NCI-H2196 treated with DMSO at 0.1 percent for 48 hours (cell line): Measurements from ENCODE around the gene IPO11.
"Not testable (repeated sequence)": the region's sequence is repeated elsewhere in the genome, so short reads cannot be mapped to it uniquely, and the experiment has no call there.

ENCODE experiments used
- DNase-seq: peaks from one replicate; lab custom pipeline; 2025; ENCODE audit not compliant: unreplicated experiment; lab: John Stamatoyannopoulos, UW

The IPO11 gene

DNA sequence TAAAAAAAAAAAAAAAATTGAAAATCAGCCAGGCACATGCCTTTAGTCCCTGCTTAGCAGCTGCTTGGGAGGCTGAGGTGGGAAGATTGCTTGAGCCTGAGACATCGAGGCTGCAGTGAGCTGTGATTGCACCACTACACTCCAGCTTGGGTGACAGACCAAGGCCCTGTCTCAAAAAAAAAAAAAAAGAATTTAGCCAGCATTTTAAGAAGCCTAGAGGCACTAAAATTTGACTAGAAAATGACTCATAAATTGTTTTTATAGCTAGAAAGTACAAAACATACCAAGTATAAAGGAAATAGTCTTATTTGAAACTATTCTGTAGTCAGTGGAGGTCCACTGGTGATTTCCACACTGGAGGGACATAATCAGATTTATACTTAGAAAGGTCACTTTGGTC lies 183.5 kb downstream of the IPO11 start:
- no peak for DNase-seq

DNA sequence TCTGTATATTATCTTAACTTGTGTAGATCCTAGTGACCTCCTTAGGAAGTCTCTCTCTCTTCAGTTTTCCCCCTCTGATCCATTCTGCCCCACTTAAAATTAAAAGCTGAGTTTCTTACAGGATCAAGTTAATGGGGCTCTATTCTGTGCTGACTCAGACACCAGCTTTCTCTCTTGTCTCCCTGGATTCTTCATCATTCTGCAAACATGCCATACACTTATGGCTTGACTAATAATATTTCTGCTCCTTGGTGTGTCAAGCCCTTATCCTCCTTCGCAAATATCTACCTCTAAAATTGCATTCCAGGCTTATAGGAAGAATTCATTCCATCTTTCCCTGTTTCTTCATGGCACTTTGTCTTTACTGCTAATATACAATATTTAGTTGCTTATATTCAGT lies 184.1 kb downstream of the IPO11 start:
- no peak for DNase-seq

DNA sequence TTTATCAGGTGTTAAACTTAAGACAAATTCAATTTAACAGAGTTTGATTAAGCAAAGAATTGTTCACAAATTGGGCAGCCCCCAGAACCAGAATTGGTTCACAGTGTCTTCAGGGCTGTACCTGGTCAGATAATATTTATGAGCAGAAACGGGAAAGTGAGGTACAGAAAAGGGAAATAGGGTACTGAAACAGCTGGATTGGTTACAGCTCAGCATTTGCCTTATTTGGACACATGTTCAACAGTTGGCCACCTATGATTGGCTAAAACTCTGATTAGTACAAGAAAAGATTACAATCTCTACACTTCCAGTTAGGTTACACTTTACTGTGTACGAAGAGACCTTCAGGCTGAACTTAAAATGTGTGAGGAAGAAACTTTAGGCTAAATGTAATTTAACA lies 184.8 kb downstream of the IPO11 start:
- DNase-seq: no peak

DNA sequence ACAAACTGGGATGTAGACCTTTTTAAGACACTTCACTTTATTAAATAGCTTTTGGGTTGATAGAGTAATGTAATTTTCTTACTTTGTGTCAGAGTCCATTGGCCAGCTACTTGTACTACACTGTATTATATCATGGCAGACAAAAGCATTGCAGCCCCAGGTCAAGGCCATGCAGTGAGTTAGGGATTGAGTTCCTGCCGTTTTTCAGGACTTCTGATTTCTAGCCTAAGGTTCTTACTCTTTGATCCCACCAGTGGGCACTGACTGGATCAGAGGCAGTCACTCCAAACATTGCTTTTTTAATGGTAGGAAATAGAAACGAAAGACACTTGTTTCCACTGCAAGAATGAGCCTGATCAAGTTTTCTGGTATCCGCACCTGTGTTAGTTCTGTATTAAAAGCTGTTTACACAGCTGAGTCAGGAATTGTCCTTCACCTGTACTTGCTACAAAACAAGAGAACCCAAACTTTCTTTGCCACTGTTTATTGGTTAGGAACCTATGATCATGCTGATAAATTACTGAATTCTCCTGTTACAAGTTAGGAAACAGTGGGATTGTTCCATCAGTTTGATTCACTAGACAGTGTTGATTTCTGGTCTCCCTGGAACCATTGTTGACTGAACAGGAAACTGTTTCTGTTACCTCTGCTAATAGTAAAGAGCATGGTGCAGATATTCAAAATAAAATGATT lies 188.1 kb downstream of the IPO11 start:
- DNase-seq: no peak

DNA sequence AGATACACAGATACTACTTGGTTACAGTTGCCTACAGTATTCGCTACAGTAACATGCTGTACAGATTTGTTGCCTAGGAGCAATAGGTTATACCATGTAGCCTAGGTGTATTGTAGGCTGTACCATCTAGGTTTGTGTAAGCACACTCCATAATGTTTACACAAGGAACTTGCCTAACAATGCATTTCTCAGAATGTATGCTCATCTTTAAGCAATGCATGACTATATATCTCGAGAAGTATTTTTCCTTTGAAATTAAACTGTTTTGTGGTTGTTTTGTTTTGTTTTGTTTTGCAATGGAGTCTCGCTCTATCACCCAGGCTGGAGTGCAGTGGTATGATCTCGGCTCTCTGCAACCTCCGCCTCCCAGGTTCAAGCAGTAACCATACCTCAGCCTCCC lies 191.4 kb downstream of the IPO11 start:
- no peak for DNase-seq

DNA sequence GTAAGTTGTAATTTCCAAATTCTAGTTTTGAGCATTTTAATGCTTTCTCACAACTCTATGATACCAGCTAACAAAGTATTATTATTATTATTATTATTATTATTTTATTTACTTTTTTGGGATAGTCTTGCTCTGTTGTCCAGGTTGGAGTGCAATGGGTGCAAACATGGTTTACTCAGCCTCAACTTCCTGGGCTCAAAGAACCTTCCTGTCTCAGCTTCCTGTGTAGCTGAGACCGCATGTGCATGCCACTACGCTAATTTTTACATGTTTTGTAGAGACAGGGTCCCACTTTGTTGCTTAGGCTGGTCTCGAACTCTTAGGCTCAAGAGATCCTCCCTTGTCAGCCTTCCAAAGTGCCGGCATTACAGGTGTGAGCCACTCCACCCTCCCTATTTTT lies 193.1 kb downstream of the IPO11 start:
- DNase-seq: no peak

DNA sequence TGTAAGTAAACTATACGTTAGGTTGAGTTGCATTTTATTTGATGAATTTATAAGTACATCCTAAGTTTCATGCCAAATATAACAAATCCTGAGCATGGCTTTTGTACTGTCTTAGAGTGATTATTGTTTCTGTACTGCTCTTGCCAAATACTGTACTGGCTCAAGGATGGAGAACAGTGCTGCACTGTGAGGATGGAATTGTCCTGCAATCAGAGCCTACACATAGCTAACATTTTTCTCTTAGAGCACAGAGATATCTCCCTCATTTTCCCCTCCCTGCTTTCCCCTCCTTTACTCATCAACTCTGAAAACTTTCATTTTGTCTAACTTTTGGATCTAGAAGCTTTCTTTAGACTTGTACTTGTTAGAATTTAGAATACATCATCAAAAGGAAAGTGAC lies 194.3 kb downstream of the IPO11 start:
- no peak for DNase-seq

DNA sequence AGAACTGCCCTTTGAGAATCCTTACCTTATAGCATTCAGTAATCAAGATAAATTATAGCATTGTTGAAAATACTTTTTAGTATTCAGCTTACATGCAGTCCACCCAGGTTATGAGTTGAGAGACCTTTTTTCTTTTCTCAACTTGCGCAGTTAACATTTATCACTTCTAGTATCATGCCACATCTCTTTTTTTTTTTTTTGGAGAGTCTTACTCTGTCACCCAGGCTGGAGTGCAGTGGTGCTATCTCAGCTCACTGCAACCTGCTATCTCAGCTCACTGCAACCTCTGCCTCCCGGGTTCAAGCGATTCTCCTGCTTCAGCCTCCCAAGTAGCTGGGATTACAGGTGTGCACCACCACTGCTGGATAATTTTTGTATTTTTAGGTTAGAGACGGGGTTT lies 195.1 kb downstream of the IPO11 start:
- no peak for DNase-seq

DNA sequence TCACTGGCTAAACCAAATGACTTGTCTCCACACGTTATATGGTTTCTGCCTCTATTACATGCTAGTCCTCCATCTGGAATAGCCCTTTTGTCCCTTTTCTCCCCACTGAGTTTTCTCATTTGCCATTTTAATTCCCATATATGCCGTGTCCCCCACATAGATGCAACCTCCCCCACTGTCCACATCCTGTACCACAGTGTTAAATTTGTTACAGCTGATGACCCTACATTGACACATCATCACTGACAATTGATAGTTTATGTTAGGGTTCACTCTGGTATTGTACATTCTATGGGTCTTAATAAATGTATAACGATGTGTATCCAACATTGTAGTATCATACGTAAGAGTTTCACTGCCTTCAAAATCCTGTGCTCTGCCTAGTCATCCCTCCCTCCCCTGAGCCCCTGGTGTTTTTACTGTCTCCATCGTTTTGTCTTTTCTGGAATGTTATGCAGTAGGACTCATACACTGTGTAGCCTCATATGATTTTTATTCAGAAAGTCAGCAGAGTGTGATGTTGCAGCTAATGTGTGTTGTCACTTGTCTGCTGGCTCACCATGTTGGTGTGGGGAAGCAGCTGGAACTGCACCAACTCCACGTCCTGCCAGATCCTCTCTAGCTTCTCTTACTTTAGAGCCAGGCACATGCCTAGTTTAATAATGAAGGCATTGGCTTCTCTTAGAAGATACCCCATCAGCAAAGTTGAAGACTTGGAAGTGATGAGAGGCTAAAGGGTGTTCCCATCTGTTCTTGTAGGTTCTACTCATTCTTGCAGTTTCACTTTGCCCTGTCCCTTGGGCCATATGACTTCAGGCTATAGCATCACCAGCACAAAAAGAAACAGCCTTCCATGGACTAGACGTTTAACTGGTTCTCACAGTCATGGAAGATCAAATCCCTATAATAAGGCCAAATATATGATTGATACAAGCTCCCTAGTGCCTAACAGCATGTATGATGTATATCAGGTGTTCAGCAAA lies 196.3 kb downstream of the IPO11 start:
- no peak for DNase-seq

DNA sequence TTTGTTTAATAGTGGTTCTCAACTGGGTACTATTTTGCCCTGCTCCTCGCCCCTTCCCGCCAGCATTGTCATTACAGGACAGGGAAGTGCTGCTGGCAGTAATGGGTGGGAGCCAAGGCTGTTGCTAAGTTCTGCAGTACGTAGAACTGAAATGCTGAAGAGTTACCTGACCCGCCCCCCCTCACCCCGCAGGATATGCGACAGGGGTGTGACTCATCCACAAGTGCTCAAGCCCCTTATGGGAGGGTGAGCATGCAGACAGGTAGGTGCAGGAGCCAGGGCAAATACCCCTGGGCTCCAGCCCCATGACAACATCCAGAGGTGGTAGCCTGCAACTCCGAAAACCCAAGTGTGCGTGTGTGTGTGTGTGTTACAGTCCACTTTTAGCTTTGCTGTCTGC lies 201.8 kb downstream of the IPO11 start:
- no peak for DNase-seq

DNA sequence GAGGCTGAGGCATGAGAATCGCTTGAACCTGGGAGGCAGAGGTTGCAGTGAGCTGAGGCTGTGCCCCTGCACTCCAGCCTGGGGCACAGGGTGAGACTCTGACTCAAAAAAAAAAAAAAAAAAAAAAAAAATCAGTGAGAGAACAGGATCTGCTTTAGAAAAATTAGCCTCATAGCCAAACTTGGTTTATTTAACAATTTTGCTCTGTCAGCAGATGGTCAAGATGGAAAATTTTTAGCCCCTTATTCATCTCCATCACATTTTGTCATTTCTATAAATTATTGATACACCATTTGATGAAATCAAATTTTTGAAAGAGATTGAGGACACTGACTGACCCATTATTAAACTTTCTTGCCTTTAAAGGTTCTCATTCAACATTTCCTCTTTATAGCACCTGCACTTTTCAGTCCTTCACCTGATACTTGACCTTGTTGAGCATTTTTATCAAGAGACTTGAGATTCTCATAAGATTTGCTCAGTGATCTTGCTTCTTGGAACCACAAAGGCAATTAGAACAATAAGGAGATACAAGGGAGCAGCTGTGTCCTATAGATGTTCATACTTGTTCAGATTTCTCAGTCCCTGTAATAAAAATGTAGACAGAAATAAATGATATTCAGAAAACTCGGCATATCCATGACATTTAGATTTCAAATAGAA lies 204.2 kb downstream of the IPO11 start:
- DNase-seq: no peak

DNA sequence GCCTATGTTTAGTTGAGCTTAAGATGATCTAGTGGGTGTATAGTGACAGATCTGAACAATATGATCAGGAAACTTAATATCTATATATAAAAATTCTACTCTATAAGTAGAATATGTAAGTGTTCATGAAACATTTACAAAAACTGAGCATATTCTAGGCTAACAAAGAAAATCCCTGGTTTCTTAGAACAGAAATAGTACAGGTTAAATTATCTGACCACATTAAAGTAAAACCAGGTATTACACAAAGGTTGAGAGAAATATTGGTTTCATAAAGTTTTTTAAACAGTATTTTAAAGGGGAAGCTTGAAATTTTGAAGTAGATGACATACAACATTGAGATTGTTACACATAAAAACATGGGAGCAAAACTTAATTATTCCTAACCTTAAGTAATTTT lies 205.4 kb downstream of the IPO11 start:
- no peak for DNase-seq

DNA sequence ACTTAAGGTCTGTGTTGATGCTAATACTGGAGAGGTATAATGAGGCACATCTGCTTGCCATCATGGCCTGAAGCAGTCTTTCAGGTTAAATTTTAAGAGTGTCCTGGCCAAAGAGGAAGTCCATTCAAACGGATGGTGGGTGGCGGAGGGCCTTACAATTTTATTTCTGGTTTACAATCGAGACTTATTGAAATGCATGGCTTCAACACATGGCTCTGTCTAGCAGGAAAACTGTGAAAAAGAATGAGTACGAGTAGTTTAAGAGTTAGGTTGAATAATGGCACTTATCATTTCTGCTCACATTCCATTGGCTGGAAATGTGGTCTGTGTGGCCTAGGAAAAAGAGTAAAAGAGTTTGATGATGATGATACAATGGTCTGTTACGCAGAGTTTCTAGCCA lies 208.2 kb downstream of the IPO11 start:
- DNase-seq: no peak

DNA sequence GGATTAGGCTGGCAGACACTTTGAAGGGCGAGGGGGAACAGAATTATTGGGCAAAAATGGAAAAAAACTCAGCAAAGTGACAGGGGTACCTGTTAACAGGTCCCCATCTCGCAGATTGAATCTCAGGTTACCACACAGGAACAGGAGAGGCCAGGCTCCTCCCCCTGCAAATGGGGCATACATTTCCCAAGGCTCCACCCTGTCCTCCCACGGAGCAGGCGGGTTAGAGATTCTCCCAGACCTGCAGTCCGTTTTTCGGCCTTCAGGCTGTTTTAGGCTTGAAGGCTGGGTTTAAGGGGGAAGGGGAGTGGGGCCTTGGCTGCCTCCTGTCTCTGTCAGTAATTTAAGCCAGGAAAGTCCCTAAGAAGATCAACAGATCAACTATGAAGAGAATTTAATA lies 208.7 kb downstream of the IPO11 start:
- no peak for DNase-seq

DNA sequence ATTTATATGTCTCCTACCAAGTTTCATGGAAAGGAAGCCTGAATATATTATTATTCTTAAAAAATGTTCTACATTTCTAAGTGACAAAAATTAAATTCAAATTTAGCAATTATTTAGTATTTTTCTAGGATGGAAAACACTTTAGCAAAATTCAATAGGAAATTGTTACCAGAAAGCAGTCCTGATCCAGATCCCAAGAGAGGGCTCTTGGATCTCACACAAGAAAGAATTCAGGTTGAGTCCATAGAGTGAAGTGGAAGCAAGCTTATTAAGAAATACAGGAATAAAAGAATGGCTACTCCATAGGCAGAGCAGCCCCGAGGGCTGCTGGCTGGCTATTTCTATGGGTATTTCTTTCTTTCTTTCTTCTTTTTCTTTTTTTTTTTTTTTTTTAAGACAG lies 210.7 kb downstream of the IPO11 start:
- no peak for DNase-seq

DNA sequence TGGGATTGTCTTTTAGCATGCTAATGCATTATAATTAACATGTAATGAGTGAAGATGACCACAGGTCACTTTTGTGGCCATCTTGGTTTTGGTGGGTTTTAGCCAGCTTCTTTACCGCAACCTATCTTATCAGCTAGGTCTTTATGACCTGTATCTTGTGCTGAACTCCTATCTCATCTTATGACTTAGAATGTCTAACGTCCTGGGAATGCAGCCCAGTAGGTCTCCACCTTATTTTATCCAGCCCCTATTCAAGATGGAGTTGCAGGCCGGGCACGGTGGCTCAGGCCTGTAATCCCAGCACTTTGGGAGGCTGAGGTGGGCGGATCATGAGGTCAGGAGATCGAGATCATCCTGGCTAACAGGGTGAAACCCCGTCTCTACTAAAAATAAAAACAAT lies 211.9 kb downstream of the IPO11 start:
- not testable (repeated sequence) for DNase-seq

DNA sequence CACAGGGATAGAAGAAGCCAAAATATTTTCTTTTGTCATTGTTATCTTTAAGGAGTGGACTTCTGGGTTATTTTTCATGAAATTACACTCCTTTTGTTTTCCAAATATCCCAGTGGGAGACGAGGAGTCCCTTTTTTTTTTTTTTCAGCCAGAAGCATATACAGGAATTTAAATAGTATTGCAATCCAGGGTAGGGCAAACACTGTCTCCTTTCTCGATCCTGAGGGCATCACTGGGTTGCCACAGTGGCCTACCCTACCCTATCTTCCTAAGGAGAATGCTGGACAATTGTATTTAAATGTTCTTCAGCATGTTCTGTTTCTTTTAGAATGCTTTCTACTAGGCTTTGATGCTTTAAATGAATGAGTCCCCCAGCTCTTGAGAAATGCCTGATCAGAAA lies 214.0 kb downstream of the IPO11 start:
- DNase-seq: no peak

DNA sequence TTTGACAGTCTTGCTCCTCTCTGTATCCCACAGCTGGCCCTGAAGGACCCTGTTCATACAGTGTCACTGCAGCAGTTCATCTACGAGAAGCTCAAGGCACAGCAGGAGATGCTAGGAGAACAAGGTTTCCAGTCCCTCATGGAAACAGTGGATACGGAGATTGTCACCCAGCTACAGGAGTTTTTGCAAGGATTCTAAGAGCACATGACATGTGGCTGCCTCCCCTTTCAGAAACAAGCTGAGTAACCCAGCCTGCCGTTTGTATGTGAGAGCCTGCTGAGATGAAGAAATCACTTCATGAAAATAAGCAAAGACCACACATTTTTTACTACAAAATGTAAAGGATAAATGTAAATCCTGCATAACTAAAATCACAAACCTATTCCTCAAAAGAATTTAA lies 214.6 kb downstream of the IPO11 start:
- no peak for DNase-seq

DNA sequence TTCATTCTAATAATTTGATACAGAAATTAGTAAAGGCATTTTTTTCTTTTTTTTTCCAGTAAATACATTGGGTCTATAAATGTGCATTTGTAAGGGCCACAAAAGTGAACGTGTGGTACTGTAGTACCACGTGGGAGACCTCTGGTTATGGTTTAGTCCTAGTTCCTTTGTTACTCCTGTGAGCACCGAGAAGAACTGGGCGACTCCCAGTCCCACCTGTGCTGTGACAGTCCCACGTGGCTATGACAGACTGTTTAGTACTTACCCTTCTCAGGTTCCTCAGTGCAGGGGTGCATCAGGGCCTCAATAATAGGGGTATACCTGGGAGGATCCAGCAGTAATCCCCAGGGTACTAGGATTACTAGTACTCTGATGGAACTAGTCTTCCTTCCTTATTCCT lies 215.3 kb downstream of the IPO11 start:
- no peak for DNase-seq

DNA sequence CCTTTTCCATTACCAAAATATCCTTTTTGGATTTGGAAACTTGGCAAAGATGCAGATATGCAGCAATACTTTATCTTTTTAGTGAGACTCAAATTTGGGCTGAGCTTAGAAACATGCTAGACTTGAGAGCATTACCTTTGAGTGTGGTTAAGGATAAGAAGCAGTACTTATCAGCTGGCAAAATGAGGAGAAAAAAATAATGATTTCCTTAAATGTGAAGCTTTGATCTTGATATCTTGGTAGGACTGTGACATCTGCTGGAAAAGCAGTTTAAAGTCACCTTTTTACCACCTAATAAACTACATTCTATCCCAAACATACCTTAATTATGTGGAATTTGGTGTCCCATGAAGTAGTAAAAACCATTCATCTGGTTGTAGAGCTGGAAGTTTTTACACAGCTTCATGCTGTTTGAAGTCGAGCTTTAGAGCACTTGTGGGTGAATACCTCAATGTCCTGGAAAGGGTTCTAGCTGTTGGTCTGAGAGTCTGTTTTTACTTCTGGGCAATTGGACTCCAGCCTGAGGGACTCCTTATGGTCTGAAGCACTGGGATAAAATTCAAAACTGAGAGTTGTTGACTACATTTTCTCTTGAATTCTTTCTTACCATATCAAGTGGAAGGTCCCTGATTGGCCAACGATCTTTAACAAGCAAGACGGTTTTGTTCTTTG lies 219.5 kb downstream of the IPO11 start:
- DNase-seq: no peak

DNA sequence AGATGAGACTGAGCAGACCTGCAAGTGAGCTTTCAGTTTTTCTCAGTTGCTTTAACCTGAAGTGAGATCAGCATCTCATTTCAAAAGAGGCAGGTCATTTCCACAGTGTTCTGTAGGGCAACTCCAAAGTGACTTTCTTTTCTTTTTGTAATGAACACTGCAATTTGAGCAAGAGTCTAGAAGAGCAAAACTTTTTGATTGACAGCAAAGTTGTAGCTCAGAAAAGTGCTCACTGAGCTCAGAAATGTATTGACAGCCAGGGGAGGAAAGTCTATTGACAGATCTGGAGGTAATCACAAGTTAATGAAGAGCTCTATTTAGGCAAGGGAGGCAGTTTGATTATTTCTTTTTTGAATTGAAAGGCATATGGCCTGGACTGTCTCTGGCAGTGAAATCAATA lies 220.7 kb downstream of the IPO11 start:
- no peak for DNase-seq
